RKO (cell line): ENCODE measurements around the gene TDRD7.

Experiments used
- DNase-seq: peaks from one replicate; pipeline ENCODE4 v3.0.0-alpha.2; 2016; ENCODE audit warnings: low spot score

TDRD7 gene

GRCh38 chr9:97529363-97530076 lies 117.6 kb downstream of the TDRD7 start:
- DNase-seq, result peak; percentile 78

GRCh38 chr9:97531888-97532376 lies 120.0 kb downstream of the TDRD7 start:
- no peak for DNase-seq

- DNase-seq, result no peak
Measured at GRCh38 chr9:97534185-97534584, 122.3 kb downstream of the TDRD7 start.

GRCh38 chr9:97534961-97535594 lies 123.2 kb downstream of the TDRD7 start:
- no peak for DNase-seq

- DNase-seq, result no peak
Measured at GRCh38 chr9:97535771-97536170, 123.9 kb downstream of the TDRD7 start.

GRCh38 chr9:97536480-97536879 lies 124.6 kb downstream of the TDRD7 start:
- DNase-seq, result no peak

GRCh38 chr9:97543561-97543960 lies 131.7 kb downstream of the TDRD7 start:
- peak; percentile 49 for DNase-seq

GRCh38 chr9:97545486-97545885 lies 133.6 kb downstream of the TDRD7 start:
- DNase-seq, result no peak
